ENCODE results near the gene ZMIZ2.
"Not testable (repeated sequence)": the region's sequence is repeated elsewhere in the genome, so short reads cannot be mapped to it uniquely, and the experiment has no call there.

ZMIZ2 gene

GRCh38 chr7:44729949-44730590 lies 18.6 kb upstream of the ZMIZ2 start:
- H3K4me3 ChIP-seq (ENCODE audit: low read depth, low read length): no peak overlapping the region
- DNase-seq (ENCODE audit: low read depth): no peak
- no peak for TF ChIP-seq CTCF (IDR thresholded peaks at IDR 0.05; ENCODE audit: low read depth, low read length, missing control alignments)

DNA sequence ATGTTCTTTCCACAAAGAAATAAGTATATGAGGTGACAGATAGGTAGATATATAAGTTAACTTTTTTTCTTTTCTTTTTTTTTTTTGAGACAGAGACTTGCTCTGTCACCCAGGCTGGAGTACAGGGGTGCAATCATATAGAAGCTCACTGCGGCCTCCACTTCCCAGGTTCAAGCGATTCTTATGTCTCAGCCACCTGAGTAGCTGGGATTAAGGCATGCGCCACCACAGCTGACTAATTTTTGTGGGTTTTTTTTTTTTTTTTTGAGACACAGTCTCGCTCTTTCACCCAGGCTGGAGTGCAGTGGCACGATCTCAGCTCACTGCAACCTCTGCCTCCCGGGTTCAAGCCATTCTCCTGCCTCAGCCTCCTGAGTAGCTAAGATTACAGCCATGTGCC lies 15.7 kb upstream of the ZMIZ2 start:
- not testable (repeated sequence) for DNase-seq (ENCODE audit: low read depth)

DNA sequence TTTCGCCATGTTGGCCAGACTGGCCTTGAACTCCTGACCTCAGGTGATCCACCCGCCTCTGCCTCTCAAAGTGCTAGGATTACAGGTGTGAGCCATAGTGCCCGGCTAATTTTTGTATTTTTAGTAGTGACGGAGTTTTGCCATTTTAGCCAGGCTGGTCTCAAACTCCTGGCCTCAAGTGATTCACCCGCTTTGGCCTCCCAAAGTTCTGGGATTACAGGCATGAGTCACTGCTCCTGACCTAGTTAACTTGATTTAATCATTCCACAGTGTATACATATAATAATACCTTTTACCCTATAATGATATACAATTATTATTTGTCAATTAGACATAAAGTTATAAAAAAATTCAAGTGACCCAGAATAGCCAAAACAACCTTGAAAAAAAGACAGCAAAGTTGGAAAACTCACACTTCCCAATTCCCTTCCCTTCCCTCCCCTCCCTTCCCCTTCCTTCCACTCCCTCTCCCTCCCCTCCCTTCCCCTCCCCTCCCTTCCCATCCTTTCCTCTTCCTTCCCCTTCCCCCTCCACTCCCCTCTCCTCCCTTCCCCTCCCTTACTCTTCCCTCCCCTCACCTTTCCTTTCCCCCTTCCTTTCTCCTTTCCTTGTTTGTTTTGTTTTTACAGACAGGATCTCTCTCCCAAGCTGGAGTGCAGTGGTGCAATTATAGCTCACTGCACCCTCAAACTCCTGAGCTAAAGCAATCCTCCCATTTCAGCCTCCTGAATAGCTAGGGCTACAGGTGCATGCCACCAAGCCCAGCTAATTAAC lies 14.8 kb upstream of the ZMIZ2 start:
- DNase-seq (ENCODE audit: low read depth): no peak
- no peak for TF ChIP-seq CTCF (IDR thresholded peaks at IDR 0.05; ENCODE audit: low read depth, low read length, missing control alignments)

More for the DNA sequence above, 15.7 kb upstream of the ZMIZ2 start:
- H3K4me3 ChIP-seq (ENCODE audit: low read depth, low read length): not testable (repeated sequence)

GRCh38 chr7:44735403-44736165 lies 13.1 kb upstream of the ZMIZ2 start:
- H3K4me3 ChIP-seq (ENCODE audit: low read depth, low read length): no peak overlapping the region
- no peak for TF ChIP-seq CTCF (IDR thresholded peaks at IDR 0.05; ENCODE audit: low read depth, low read length, missing control alignments)
- no peak for DNase-seq (ENCODE audit: low read depth)

More for the DNA sequence above, 14.8 kb upstream of the ZMIZ2 start:
- no peak overlapping the region for H3K4me3 ChIP-seq (ENCODE audit: low read depth, low read length)

DNA sequence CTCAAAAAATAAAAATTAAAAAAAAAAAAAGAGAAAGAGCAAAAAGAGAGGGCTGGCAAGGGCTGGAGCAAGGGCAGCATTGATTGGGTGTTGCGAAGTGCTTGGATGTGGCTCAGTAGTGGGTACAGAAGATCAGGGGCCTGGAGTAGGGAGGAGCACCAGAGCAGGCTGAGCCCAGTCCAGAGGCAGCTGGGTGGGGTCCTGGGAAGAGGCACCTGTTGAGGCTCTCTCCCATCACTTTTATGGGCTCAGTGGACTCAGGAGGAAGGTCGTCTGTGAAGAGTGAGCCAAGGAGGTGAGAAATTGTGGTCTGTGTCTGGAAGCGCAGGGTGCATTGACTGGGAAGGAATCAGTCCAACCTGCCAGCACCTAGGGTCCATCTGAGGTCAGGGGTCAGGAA lies 11.8 kb upstream of the ZMIZ2 start:
- TF ChIP-seq CTCF (IDR thresholded peaks at IDR 0.05; ENCODE audit: low read depth, low read length, missing control alignments): no peak

GRCh38 chr7:44738051-44738723 lies 10.5 kb upstream of the ZMIZ2 start:
- no peak overlapping the region for H3K4me3 ChIP-seq (ENCODE audit: low read depth, low read length)
- TF ChIP-seq CTCF (IDR thresholded peaks at IDR 0.05; ENCODE audit: low read depth, low read length, missing control alignments): no peak
- DNase-seq (ENCODE audit: low read depth): no peak

More for the DNA sequence above, 11.8 kb upstream of the ZMIZ2 start:
- H3K4me3 ChIP-seq (ENCODE audit: low read depth, low read length): no peak overlapping the region
- no peak for DNase-seq (ENCODE audit: low read depth)

Data from GM12864 (cell line).